Breast epithelium (tissue), 4 donors: ENCODE data around the gene SLA2. TPM values are rescaled to one million over a fixed set of nuclear protein-coding genes. Genes with fewer than 3 reads are reported as not detected.

Experiments used
- DNase-seq, 2 donors: peaks; one replicate each; pipeline ENCODE4 v3.0.0-alpha.2; 2019; ENCODE audit warnings: low spot score in 2 of 2
- H3K27ac ChIP-seq, 2 donors: fragments of 200-600 bp; sonication (generic) in 1 of 2; one replicate each; pipeline ENCODE4 v1.5.1; 2016 to 2019; ENCODE audit warnings: mild to moderate bottlenecking in 1 of 2
- H3K27me3 ChIP-seq, 2 donors: fragments of 200-600 bp; sonication (generic) in 1 of 2; one replicate each; pipeline versions ENCODE4 v1.5.1 to v1.6.0; 2017 to 2019; ENCODE audit warnings: control low read depth in 1 of 2, mild to moderate bottlenecking in 1 of 2
- H3K36me3 ChIP-seq: fragments of 200-600 bp; one replicate; pipeline ENCODE4 v1.5.1; 2019
- H3K4me1 ChIP-seq, 2 donors: fragments of 200-600 bp; sonication (generic); one replicate each; pipeline ENCODE4 v1.5.1; 2016 to 2019; ENCODE audit warnings: control low read depth in 1 of 2
- H3K4me3 ChIP-seq, 3 donors: fragments of 200-600 bp; sonication (generic); 1 replicate in 2 of 3; 2 replicates in 1 of 3; pipeline ENCODE4 v1.5.1; 2016 to 2019; ENCODE audit warnings: mild to moderate bottlenecking in 3 of 3, moderate library complexity in 2 of 3
- H3K9me3 ChIP-seq, 2 donors: fragments of 200-600 bp; sonication (generic) in 1 of 2; one replicate each; pipeline ENCODE4 v1.5.1; 2016 to 2019; ENCODE audit warnings: control low read depth in 1 of 2
- POLR2A ChIP-seq: fragments of 450-650 bp; IDR thresholded peaks from one replicate; pipeline ENCODE4 v1.6.1; 2016; ENCODE audit warnings: antibody characterized with exemption, mild to moderate bottlenecking, moderate library complexity
- POLR2AphosphoS5 ChIP-seq, 3 donors: sonication (generic); formaldehyde crosslinking; IDR thresholded peaks; one replicate each; pipeline ENCODE4 v1.6.1; 2017; ENCODE audit warnings: antibody characterized with exemption in 3 of 3
- intact Hi-C: fragments of 100-400 bp; cut with DNase I; formaldehyde crosslinking; loops from one replicate; pipeline ENCODE4 v1.15.1; 2023; ENCODE audit warnings: low total_unique reads
- total RNA-seq, 3 donors: library from RNA; depleted of rRNA; stranded (reverse); fragments of >200 nt; gene quantifications; one replicate each; pipeline ENCODE4 v1.1.0, GENCODE V29; 2016
- TF ChIP-seq, protein P1 (sequence below), 3 donors: fragments of 450-650 bp; IDR thresholded peaks; one replicate each; pipeline ENCODE4 v1.5.1; 2016 to 2017; ENCODE audit warnings: antibody characterized with exemption in 3 of 3, mild to moderate bottlenecking in 3 of 3, moderate library complexity in 3 of 3

Gene SLA2
- total RNA-seq, 3 donors from 2014 or later = 0.64 to 1.6 (median 0.66) TPM

DNA sequence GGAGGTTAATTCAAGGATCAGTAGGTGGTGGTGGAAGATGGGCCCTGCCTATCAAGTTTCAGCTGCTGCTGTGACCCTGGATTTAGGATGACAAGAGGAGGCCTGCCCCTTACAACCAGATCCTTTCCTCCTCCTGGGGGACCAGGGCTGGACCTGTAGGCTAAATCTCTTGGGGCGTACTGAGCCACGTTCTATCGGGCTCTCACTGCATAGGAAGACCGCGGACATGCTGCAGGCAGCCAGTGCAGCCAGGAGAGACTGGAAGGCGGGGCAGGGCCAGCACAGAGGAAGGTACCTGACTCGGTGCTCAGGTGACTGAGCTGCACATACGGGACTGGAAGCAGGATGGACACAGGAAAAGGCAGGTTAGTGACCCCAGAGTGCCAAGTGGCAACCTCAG lies 8.5 kb upstream of the SLA2 start:
- H3K4me3 ChIP-seq = no peak overlapping the region
- TF ChIP-seq, protein P1, sequence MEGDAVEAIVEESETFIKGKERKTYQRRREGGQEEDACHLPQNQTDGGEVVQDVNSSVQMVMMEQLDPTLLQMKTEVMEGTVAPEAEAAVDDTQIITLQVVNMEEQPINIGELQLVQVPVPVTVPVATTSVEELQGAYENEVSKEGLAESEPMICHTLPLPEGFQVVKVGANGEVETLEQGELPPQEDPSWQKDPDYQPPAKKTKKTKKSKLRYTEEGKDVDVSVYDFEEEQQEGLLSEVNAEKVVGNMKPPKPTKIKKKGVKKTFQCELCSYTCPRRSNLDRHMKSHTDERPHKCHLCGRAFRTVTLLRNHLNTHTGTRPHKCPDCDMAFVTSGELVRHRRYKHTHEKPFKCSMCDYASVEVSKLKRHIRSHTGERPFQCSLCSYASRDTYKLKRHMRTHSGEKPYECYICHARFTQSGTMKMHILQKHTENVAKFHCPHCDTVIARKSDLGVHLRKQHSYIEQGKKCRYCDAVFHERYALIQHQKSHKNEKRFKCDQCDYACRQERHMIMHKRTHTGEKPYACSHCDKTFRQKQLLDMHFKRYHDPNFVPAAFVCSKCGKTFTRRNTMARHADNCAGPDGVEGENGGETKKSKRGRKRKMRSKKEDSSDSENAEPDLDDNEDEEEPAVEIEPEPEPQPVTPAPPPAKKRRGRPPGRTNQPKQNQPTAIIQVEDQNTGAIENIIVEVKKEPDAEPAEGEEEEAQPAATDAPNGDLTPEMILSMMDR (IDR thresholded peaks at IDR 0.05) = no peak
- no peaks in the 10 kb centered on the region for H3K36me3 ChIP-seq
- no peak for DNase-seq
- H3K27ac ChIP-seq = no peak overlapping the region
- H3K4me1 ChIP-seq = no peaks in the 10 kb centered on the region
- intact Hi-C loops = no loop called here
- no peaks in the 10 kb centered on the region for H3K9me3 ChIP-seq
- no peaks in the 10 kb centered on the region for H3K27me3 ChIP-seq

DNA sequence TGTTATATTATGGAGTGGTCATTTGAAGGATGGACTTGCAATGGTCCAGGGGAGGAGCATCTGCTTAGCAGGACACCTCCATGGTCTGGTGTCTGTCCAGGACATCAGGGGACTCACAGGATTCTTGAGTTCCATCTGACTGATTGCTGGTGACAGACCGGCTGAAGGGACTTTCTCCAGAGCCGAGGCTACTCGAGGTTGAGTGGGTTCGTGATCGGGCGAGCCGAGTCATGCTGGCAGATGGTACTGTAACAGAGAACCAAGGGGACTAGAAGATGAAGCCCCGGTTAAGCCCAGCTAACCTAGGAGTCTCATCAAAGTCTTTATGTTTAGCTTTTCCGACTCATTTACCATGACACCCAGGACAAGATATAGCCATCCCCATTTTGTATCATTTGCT lies 7.5 kb upstream of the SLA2 start:
- intact Hi-C loops = no loop called here
- Histone ChIP-seq H3K36me3 (no peaks in the 10 kb centered on the region), H3K4me1 (no peaks in the 10 kb centered on the region), H3K4me3 (no peak overlapping the region), H3K27ac (no peak overlapping the region), H3K27me3 (no peaks in the 10 kb centered on the region), H3K9me3 (no peaks in the 10 kb centered on the region)
- TF ChIP-seq POLR2AphosphoS5 (IDR thresholded peaks at IDR 0.05) (no peak), POLR2A (no peak)
- TF ChIP-seq, protein P1 (IDR thresholded peaks at IDR 0.05) = no peak
- no peak for DNase-seq

DNA sequence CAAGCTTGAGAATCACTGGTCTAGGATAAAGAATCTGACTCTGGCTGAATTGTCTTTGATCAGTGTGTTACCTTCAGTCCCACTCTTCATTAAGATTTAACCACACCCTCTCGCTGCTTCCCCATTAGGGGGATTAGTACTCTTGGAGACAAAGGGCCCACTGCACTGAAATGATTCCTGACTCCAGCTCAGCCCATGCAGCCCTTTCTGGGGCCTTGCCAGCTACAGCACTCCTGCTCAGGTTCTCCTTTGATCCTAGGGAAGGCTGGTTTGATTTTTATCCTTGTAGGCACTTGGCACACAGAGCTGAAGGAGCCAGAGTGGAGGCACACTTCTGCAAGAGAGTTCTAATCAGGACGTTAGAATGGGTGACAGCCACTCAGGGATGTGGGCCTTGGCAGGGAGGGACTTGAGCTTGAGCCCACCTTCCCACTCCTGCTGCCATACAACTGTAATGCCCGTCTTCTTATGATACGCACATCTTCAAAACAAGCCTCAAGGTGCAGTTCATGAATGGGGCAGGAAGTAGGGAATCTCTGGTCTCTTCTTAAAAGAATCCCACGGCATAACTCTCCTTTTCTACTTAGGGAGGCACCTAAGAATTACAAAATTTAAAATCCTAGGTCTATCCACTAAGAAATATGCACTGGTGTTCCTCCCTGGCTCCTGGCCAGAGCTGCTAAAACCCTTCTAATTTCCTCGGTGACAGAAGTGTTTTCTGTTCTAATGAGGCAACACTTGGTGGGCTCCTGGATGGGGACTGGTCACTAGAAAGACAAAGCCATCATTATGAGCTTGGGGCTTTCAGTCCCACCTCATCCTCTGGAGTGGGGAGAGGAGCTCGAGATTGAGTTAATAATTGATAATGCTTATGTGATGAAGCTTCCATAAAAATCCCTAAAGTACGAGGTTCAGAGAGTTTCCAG lies 1.5 kb upstream of the SLA2 start:
- no peaks in the 10 kb centered on the region for H3K36me3 ChIP-seq
- no peaks in the 10 kb centered on the region for H3K9me3 ChIP-seq
- no peak overlapping the region for H3K4me3 ChIP-seq
- H3K4me1 ChIP-seq = no peaks in the 10 kb centered on the region
- H3K27ac ChIP-seq = no peak overlapping the region
- TF ChIP-seq POLR2AphosphoS5 (IDR thresholded peaks at IDR 0.05) (no peak), POLR2A (no peak)
- TF ChIP-seq, protein P1 (IDR thresholded peaks at IDR 0.05) = no peak
- no peaks in the 10 kb centered on the region for H3K27me3 ChIP-seq
- intact Hi-C loops = no loop called here
- DNase-seq = no peak

DNA sequence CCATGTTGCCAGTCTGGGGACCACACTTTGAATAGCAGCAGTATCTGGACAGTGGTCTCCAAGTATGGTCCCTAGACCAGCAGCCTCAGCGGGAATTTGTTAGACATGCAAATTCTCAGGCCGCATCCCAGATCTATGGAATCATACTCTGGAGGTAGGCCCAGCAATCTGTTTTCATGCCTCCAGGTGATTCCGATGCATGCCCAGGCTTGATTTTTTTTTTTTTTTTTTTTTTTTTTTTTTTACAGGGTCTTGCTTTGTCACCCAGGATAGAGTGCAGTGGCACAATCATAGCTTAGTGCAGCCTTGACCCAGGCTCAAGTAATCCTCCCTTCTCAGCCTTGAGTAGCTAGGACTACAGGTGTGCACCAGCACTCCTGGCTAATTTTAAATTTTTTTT lies 682 bp upstream of the SLA2 start:
- no peak overlapping the region for H3K4me3 ChIP-seq
- intact Hi-C loops = no loop called here
- no peak for TF ChIP-seq POLR2AphosphoS5 (IDR thresholded peaks at IDR 0.05)
- TF ChIP-seq, protein P1 (IDR thresholded peaks at IDR 0.05) = no peak
- no peak for TF ChIP-seq POLR2A
- no peak overlapping the region for H3K27ac ChIP-seq
- no peak for DNase-seq
- no peaks in the 10 kb centered on the region for H3K27me3 ChIP-seq
- no peaks in the 10 kb centered on the region for H3K4me1 ChIP-seq
- H3K36me3 ChIP-seq = no peaks in the 10 kb centered on the region
- H3K9me3 ChIP-seq = no peaks in the 10 kb centered on the region

DNA sequence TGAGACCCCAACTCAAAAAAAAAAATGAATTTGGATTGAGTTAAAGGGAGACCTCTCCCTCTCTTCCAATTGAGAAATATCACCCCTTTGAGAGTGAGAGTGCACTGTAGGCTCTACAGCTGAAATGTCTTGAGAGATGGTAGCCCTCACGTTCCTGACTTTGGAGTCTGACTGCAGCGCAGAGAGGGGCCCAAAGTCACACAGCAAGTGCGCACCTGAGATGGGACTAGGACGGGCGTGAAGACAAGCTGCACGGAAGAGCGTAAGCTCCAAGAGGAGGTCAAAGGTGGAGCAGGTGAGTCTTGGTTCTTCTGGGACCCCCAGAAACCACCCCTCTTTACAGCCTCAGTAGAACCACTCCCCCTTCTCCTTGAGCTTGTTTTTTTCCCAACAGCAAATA lies 643 bp downstream of the SLA2 start:
- intact Hi-C loops = no loop called here
- TF ChIP-seq, protein P1 (IDR thresholded peaks at IDR 0.05) = no peak
- TF ChIP-seq POLR2A = no peak
- TF ChIP-seq POLR2AphosphoS5 (IDR thresholded peaks at IDR 0.05) = no peak
- H3K4me1 ChIP-seq = no peaks in the 10 kb centered on the region
- H3K9me3 ChIP-seq = no peaks in the 10 kb centered on the region
- H3K4me3 ChIP-seq = peak overlapping the region in 1 of 3 donors; percentile 13
- no peak overlapping the region for H3K27ac ChIP-seq
- H3K27me3 ChIP-seq = no peaks in the 10 kb centered on the region
- no peak for DNase-seq
- no peaks in the 10 kb centered on the region for H3K36me3 ChIP-seq
